HG02759 (cell line): ENCODE data around the gene KDELR1.

Source experiments
- ATAC-seq: cut with Tn5 transposase; IDR thresholded peaks from one replicate; pipeline ENCODE4 v1.9.1; 2021; ENCODE audit warnings: mild to moderate bottlenecking, moderate library complexity; ENCODE audit not compliant: unreplicated experiment

The KDELR1 gene

GRCh38 chr19:48344892-48345291 is 46.5 kb downstream of the KDELR1 start:
- ATAC-seq, result no peak

- no peak for ATAC-seq
Measured at GRCh38 chr19:48342841-48343540, 48.4 kb downstream of the KDELR1 start.

- no peak for ATAC-seq
Measured at GRCh38 chr19:48342414-48342738, 49.0 kb downstream of the KDELR1 start.

- no peak for ATAC-seq
Measured at GRCh38 chr19:48341515-48342413, 49.6 kb downstream of the KDELR1 start.

- ATAC-seq, result no peak
Measured at GRCh38 chr19:48340995-48341394, 50.4 kb downstream of the KDELR1 start.

GRCh38 chr19:48338802-48339503 is 52.4 kb downstream of the KDELR1 start:
- ATAC-seq, result no peak

- ATAC-seq, result no peak
Measured at GRCh38 chr19:48338253-48338755, 53.0 kb downstream of the KDELR1 start.

GRCh38 chr19:48333467-48334384 is 57.6 kb downstream of the KDELR1 start:
- ATAC-seq, result peak; percentile 57

GRCh38 chr19:48332662-48333466 is 58.5 kb downstream of the KDELR1 start:
- peak; percentile 60 for ATAC-seq
